Measurements from ENCODE around the gene CFAP157. TPM values are rescaled to one million over a fixed set of nuclear protein-coding genes. Genes with fewer than 3 reads are reported as not detected.

The CFAP157 gene
- total RNA-seq, 1 donor from 2014 or later = 0.24 TPM

GRCh38 chr9:127698985-127699670, 7.7 kb upstream of the CFAP157 start:
- no peak for TF ChIP-seq CTCF (IDR thresholded peaks at IDR 0.05)
- peaks cover 4% of the 10 kb centered on the region for H3K36me3 Mint-ChIP-seq (ENCODE audit: unreplicated experiment)
- H3K4me3 Mint-ChIP-seq (ENCODE audit: unreplicated experiment) = peak overlapping the region; percentile 52
- peaks cover 14% of the 10 kb centered on the region for H3K4me1 Mint-ChIP-seq (ENCODE audit: unreplicated experiment)
- H3K27ac Mint-ChIP-seq (ENCODE audit: unreplicated experiment) = peak overlapping the region; percentile 80
- no peaks in the 10 kb centered on the region for H3K27me3 Mint-ChIP-seq (ENCODE audit: unreplicated experiment)
- H3K9me3 Mint-ChIP-seq (ENCODE audit: unreplicated experiment) = no peaks in the 10 kb centered on the region
- peak; percentile 94 for DNase-seq (ENCODE audit: extremely low spot score, unreplicated experiment)

GRCh38 chr9:127700140-127700539, 6.6 kb upstream of the CFAP157 start:
- TF ChIP-seq CTCF (IDR thresholded peaks at IDR 0.05) = no peak
- Mint-ChIP-seq H3K36me3 (ENCODE audit: unreplicated experiment) (peaks cover under 1% of the 10 kb centered on the region), H3K4me3 (ENCODE audit: unreplicated experiment) (no peak overlapping the region), H3K9me3 (ENCODE audit: unreplicated experiment) (no peaks in the 10 kb centered on the region), H3K27me3 (ENCODE audit: unreplicated experiment) (no peaks in the 10 kb centered on the region), H3K27ac (ENCODE audit: unreplicated experiment) (no peak overlapping the region), H3K4me1 (ENCODE audit: unreplicated experiment) (peaks cover 11% of the 10 kb centered on the region)
- DNase-seq (ENCODE audit: extremely low spot score, unreplicated experiment) = no peak

GRCh38 chr9:127700594-127701255, 6.1 kb upstream of the CFAP157 start:
- no peak for DNase-seq (ENCODE audit: extremely low spot score, unreplicated experiment)
- TF ChIP-seq CTCF (IDR thresholded peaks at IDR 0.05) = no peak
- Mint-ChIP-seq H3K27ac (ENCODE audit: unreplicated experiment) (no peak overlapping the region), H3K36me3 (ENCODE audit: unreplicated experiment) (no peaks in the 10 kb centered on the region), H3K4me3 (ENCODE audit: unreplicated experiment) (no peak overlapping the region), H3K4me1 (ENCODE audit: unreplicated experiment) (peaks cover 6% of the 10 kb centered on the region), H3K9me3 (ENCODE audit: unreplicated experiment) (no peaks in the 10 kb centered on the region), H3K27me3 (ENCODE audit: unreplicated experiment) (no peaks in the 10 kb centered on the region)

- DNase-seq (ENCODE audit: extremely low spot score, unreplicated experiment) = no peak
- TF ChIP-seq CTCF (IDR thresholded peaks at IDR 0.05) = no peak
- H3K9me3 Mint-ChIP-seq (ENCODE audit: unreplicated experiment) = no peaks in the 10 kb centered on the region
- no peaks in the 10 kb centered on the region for H3K27me3 Mint-ChIP-seq (ENCODE audit: unreplicated experiment)
- H3K4me3 Mint-ChIP-seq (ENCODE audit: unreplicated experiment) = no peak overlapping the region
- H3K27ac Mint-ChIP-seq (ENCODE audit: unreplicated experiment) = no peak overlapping the region
- H3K4me1 Mint-ChIP-seq (ENCODE audit: unreplicated experiment) = peaks cover 6% of the 10 kb centered on the region
- H3K36me3 Mint-ChIP-seq (ENCODE audit: unreplicated experiment) = no peaks in the 10 kb centered on the region
Observed at GRCh38 chr9:127703289-127703946, 3.4 kb upstream of the CFAP157 start.
